BE2C (cell line): Measurements from ENCODE around the gene NNAT.

Source experiments
- DNase-seq: peaks from one replicate; pipeline ENCODE4 v3.0.0-alpha.2; 2020
- H3K27me3 ChIP-seq: fragments of 250-450 bp; sonication (Bioruptor Pico); 2 replicates; pipeline ENCODE4 v1.5.1; 2020; ENCODE audit warnings: mild to moderate bottlenecking
- H3K36me3 ChIP-seq: fragments of 250-450 bp; sonication (Bioruptor Pico); 2 replicates; pipeline ENCODE4 v1.5.1; 2020; ENCODE audit warnings: mild to moderate bottlenecking
- H3K4me1 ChIP-seq: fragments of 250-450 bp; sonication (Bioruptor Pico); 2 replicates; pipeline ENCODE4 v1.5.1; 2020
- H3K4me3 ChIP-seq: 2 replicates; pipeline ENCODE4 v1.5.1; 2011; ENCODE audit warnings: low read depth, low read length
- H3K9me3 ChIP-seq: fragments of 250-450 bp; sonication (Bioruptor Pico); 2 replicates; pipeline ENCODE4 v1.5.1; 2020
- TF ChIP-seq, protein P1 (sequence below): IDR thresholded peaks from 2 replicates; pipeline ENCODE4 v1.5.1; 2012; ENCODE audit warnings: mild to moderate bottlenecking, low read depth, low read length

NNAT gene

GRCh38 chr20:37566590-37567330 is 45.7 kb downstream of the NNAT start:
- TF ChIP-seq, protein P1, sequence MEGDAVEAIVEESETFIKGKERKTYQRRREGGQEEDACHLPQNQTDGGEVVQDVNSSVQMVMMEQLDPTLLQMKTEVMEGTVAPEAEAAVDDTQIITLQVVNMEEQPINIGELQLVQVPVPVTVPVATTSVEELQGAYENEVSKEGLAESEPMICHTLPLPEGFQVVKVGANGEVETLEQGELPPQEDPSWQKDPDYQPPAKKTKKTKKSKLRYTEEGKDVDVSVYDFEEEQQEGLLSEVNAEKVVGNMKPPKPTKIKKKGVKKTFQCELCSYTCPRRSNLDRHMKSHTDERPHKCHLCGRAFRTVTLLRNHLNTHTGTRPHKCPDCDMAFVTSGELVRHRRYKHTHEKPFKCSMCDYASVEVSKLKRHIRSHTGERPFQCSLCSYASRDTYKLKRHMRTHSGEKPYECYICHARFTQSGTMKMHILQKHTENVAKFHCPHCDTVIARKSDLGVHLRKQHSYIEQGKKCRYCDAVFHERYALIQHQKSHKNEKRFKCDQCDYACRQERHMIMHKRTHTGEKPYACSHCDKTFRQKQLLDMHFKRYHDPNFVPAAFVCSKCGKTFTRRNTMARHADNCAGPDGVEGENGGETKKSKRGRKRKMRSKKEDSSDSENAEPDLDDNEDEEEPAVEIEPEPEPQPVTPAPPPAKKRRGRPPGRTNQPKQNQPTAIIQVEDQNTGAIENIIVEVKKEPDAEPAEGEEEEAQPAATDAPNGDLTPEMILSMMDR, result no peak
- no peaks in the 10 kb centered on the region for H3K27me3 ChIP-seq
- peaks cover 6% of the 10 kb centered on the region for H3K4me1 ChIP-seq
- no peak overlapping the region for H3K4me3 ChIP-seq
- no peak for DNase-seq
- no peaks in the 10 kb centered on the region for H3K36me3 ChIP-seq
- H3K9me3 ChIP-seq, result no peaks in the 10 kb centered on the region; the same call in 1 of the 2 replicates

- H3K4me3 ChIP-seq, result no peak overlapping the region
- no peaks in the 10 kb centered on the region for H3K36me3 ChIP-seq
- H3K9me3 ChIP-seq, result no peaks in the 10 kb centered on the region; the same call in 1 of the 2 replicates
- DNase-seq, result no peak
- no peaks in the 10 kb centered on the region for H3K27me3 ChIP-seq
- H3K4me1 ChIP-seq, result peaks cover 6% of the 10 kb centered on the region
- TF ChIP-seq, protein P1, result no peak
These were observed 46.2 kb downstream of the NNAT start for GRCh38 chr20:37567331-37567665.

DNA sequence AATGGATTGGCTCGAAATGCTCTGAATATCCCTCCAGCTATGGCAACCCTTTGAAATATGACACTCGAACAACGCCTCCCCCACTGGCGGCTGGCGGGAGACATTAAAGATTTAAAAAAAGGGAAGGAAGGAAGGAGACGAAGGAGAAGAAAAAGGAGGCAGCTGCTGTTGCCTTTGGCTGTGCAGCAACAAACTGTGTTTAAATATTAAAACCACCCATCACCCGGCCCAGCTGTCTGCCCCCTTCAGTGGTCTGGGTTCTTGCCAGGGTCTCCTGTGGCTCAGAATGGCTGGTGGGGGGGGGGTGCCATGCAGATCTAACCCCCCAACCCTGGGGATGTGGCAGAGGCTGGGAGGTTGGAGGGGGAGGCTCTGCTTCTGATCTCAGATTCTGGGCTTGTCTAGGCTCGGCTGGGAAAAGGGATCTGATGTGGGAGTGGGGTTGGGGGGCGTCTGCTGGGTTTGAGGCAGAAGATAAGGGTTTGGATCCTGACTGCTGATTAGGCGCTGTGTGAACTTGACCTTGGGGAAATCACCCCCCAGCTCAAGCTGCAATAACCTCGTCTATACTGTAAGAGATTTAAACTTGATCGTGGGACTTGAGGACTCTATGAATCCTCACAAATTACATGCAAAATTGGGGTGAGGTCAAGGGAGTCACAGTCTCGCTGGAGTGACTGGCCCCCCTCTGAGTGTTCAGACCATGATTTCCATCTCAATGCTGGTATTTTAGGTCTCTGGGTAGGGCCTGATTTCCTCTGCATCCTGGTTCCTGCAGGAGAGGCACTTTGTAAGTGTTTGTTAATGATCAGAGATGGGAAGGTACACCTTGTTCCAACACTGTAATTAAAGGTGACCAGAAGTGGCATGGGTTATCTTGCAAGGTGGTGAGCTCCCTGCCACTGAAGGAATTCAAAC is 46.9 kb downstream of the NNAT start:
- DNase-seq, result no peak
- TF ChIP-seq, protein P1, result no peak
- no peaks in the 10 kb centered on the region for H3K27me3 ChIP-seq
- H3K4me3 ChIP-seq, result no peak overlapping the region
- no peaks in the 10 kb centered on the region; the same call in 1 of the 2 replicates for H3K9me3 ChIP-seq
- H3K4me1 ChIP-seq, result peaks cover 6% of the 10 kb centered on the region
- no peaks in the 10 kb centered on the region for H3K36me3 ChIP-seq

- TF ChIP-seq, protein P1, result no peak
- Histone ChIP-seq H3K36me3 (no peaks in the 10 kb centered on the region), H3K27me3 (no peaks in the 10 kb centered on the region), H3K9me3 (no peaks in the 10 kb centered on the region; the same call in 1 of the 2 replicates), H3K4me1 (peaks cover under 1% of the 10 kb centered on the region), H3K4me3 (no peak overlapping the region)
- DNase-seq, result no peak
These were observed 49.4 kb downstream of the NNAT start for GRCh38 chr20:37570419-37570818.

DNA sequence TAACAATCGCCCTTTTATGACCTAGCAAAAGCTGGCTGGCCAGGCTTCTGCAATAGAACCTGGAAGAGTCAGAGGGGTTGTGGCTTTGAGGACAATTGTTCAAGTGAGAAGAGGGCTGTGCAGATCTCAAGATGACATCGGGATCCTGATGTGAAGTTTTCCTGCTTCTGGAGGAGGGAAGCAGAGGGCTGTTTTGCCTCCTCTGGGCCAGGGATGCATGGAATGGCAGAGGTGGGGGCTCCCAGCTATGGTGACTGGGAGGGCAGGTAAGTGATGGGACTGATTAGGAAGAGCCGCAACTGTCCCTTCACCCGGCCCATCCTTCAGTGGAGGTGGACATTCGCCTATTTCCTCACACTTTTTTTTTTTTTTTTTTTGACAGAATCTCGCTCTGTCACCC is 50.0 kb downstream of the NNAT start:
- TF ChIP-seq, protein P1, result no peak
- Histone ChIP-seq H3K4me3 (no peak overlapping the region), H3K4me1 (no peaks in the 10 kb centered on the region), H3K36me3 (no peaks in the 10 kb centered on the region), H3K27me3 (no peaks in the 10 kb centered on the region), H3K9me3 (no peaks in the 10 kb centered on the region; the same call in 1 of the 2 replicates)
- DNase-seq, result no peak
